BLaER1 treated with 17β-estradiol and CSF1 and Interleukin-3, amounts not matched to agents 10 nM and 100 nM (cell line): ENCODE results near the gene ECT2.
"Not testable (repeated sequence)": the region's sequence is repeated elsewhere in the genome, so short reads cannot be mapped to it uniquely, and the experiment has no call there.

Source experiments
- H3K27ac ChIP-seq, 11 experiments: shearing (Covaris generic); formaldehyde crosslinking; 2 replicates each; pipeline ENCODE4 v1.8.1; 2022
- H3K27me3 ChIP-seq, 11 experiments: shearing (Covaris generic); formaldehyde crosslinking; 2 replicates each; pipeline ENCODE4 v1.8.1; 2022
- H3K36me3 ChIP-seq, 11 experiments: shearing (Covaris generic); formaldehyde crosslinking; 2 replicates each; pipeline ENCODE4 v1.8.1; 2022
- H3K4me1 ChIP-seq, 10 experiments: shearing (Covaris generic); formaldehyde crosslinking; 2 replicates each; pipeline ENCODE4 v1.8.1; 2022
- H3K4me2 ChIP-seq, 11 experiments: shearing (Covaris generic); formaldehyde crosslinking; 2 replicates each; pipeline ENCODE4 v1.8.1; 2022
- H3K4me3 ChIP-seq, 10 experiments: shearing (Covaris generic); formaldehyde crosslinking; 2 replicates each; pipeline ENCODE4 v1.8.1; 2022
- H3K9ac ChIP-seq, 11 experiments: shearing (Covaris generic); formaldehyde crosslinking; 2 replicates each; pipeline ENCODE4 v1.8.1; 2022
- H3K9me3 ChIP-seq, 11 experiments: shearing (Covaris generic); formaldehyde crosslinking; replicated peaks in 1 of 11; 2 replicates each; pipeline ENCODE4 v1.8.1; 2022
- H4K20me1 ChIP-seq, 11 experiments: shearing (Covaris generic); formaldehyde crosslinking; 2 replicates each; pipeline ENCODE4 v1.8.1; 2022
- Cebpa-rat ChIP-seq, 11 experiments: shearing (Covaris generic); IDR thresholded peaks; 2 replicates each; pipeline ENCODE4 v1.8.1; 2022

ECT2 gene

GRCh38 chr3:172750368-172751174, at the start of gene ECT2:
Gene ECT2, plus strand, starts transcription at chr3:172750726. Its CDS starts 3,805 bp downstream, at chr3:172754531.
- Histone ChIP-seq H3K4me3 (peak within 1 kb of the TSS; percentile 75 to 98 (median 94)), H4K20me1 (no peaks in the 10 kb centered on the region), H3K9me3 (no peaks in the 10 kb centered on the region; a peak in 1 of 22 replicates), H3K4me1 (peaks cover 10 to 27% (median 22%) of the 10 kb centered on the region in 10 experiments; a peak in 19 of 20 replicates), H3K27ac (peak within 1 kb of the TSS; percentile 68 to 97 (median 87)), H3K36me3 (peaks cover 2 to 32% (median 20%) of the 10 kb centered on the region in 11 experiments; a peak in 20 of 22 replicates), H3K9ac (peak within 1 kb of the TSS; percentile 82 to 96 (median 90)), H3K27me3 (no peaks in the 10 kb centered on the region), H3K4me2 (peak within 1 kb of the TSS; percentile 74 to 92 (median 84))
- TF ChIP-seq Cebpa-rat (IDR thresholded peaks at IDR 0.05): no peak

- Histone ChIP-seq H3K4me3 (no peak overlapping the region), H3K9ac (no peak overlapping the region), H3K27ac (no peak overlapping the region), H3K36me3 (no peaks in the 10 kb centered on the region; a peak in 1 of 22 replicates), H3K4me2 (no peak overlapping the region), H3K9me3 (no peaks in the 10 kb centered on the region), H3K4me1 (peaks cover 0 to 40% (median 0%) of the 10 kb centered on the region in 10 experiments; a peak in 7 of 20 replicates), H3K27me3 (no peaks in the 10 kb centered on the region), H4K20me1 (no peaks in the 10 kb centered on the region)
- TF ChIP-seq Cebpa-rat (IDR thresholded peaks at IDR 0.05): no peak
Measured at GRCh38 chr3:172700936-172701455, 49.5 kb upstream of the ECT2 start.

DNA sequence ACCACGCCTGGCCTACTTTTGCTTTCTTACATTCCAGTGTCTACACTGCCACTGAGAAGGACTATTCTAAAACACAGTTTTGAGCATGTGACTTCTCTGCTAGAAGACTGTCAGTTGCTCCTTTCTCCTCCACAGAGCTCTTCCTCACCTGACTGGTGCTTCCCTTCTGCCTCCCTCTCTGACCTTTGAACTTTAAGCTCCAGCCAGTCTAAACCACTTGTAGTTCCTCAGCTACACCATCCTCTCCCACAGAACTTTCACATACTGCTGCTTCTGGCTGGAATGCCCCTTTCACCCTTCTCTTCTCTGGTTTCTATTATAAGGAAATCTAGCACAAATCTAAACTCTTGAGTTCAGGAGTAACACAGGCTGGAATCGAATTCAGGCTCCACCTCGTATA, 48.8 kb upstream of the ECT2 start:
- Histone ChIP-seq H3K27me3 (no peaks in the 10 kb centered on the region), H3K4me1 (peaks cover 0 to 40% (median 0%) of the 10 kb centered on the region in 10 experiments; a peak in 7 of 20 replicates), H3K36me3 (no peaks in the 10 kb centered on the region; a peak in 1 of 22 replicates), H3K9me3 (no peaks in the 10 kb centered on the region), H3K4me2 (peak overlapping the region in 1 of 11 experiments; percentile 21; a peak in 2 of 22 replicates), H3K27ac (no peak overlapping the region), H3K9ac (no peak overlapping the region), H4K20me1 (no peaks in the 10 kb centered on the region), H3K4me3 (no peak overlapping the region)
- TF ChIP-seq Cebpa-rat (IDR thresholded peaks at IDR 0.05): no peak

GRCh38 chr3:172702256-172702655, 48.3 kb upstream of the ECT2 start:
- no peak for TF ChIP-seq Cebpa-rat (IDR thresholded peaks at IDR 0.05)
- no peak overlapping the region for H3K9ac ChIP-seq
- H3K9me3 ChIP-seq: no peaks in the 10 kb centered on the region
- H4K20me1 ChIP-seq: no peaks in the 10 kb centered on the region
- H3K27ac ChIP-seq: no peak overlapping the region
- no peak overlapping the region for H3K4me3 ChIP-seq
- no peaks in the 10 kb centered on the region; a peak in 1 of 22 replicates for H3K36me3 ChIP-seq
- H3K4me2 ChIP-seq: no peak overlapping the region
- H3K4me1 ChIP-seq: peaks cover 0 to 42% (median 0%) of the 10 kb centered on the region in 10 experiments; a peak in 7 of 20 replicates
- no peaks in the 10 kb centered on the region for H3K27me3 ChIP-seq

DNA sequence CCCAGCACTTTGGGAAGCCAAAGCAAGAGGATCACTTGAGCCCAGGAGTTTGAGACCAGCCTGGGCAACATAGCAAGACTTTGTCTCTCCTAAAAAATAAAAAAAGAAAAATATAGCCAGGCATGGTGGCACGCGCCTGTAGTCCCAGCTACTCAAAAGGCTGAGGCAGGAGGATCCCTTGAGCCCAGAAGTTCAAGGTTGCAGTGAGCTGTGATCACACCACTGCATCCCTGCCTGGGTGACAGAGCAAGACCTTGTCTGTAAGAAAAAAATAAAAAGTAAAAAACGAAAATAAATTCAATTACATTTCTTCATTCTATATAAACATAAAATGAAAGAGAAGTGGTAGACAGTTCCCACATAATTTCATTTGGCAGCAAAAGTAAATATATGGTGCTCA, 47.8 kb upstream of the ECT2 start:
- H3K4me1 ChIP-seq: peaks cover 0 to 41% (median 0%) of the 10 kb centered on the region in 10 experiments; a peak in 7 of 20 replicates
- H3K9me3 ChIP-seq, H3K4me3 ChIP-seq, H4K20me1 ChIP-seq, H3K36me3 ChIP-seq, H3K27me3 ChIP-seq, H3K27ac ChIP-seq, H3K9ac ChIP-seq, H3K4me2 ChIP-seq: not testable (repeated sequence)

GRCh38 chr3:172704001-172704400, 46.5 kb upstream of the ECT2 start:
- Histone ChIP-seq H3K4me2 (no peak overlapping the region), H3K27ac (no peak overlapping the region), H3K27me3 (no peaks in the 10 kb centered on the region), H3K36me3 (no peaks in the 10 kb centered on the region; a peak in 1 of 22 replicates), H3K4me1 (peaks cover 0 to 32% (median 0%) of the 10 kb centered on the region in 10 experiments; a peak in 7 of 20 replicates), H3K9me3 (no peaks in the 10 kb centered on the region), H3K4me3 (no peak overlapping the region), H4K20me1 (no peaks in the 10 kb centered on the region), H3K9ac (no peak overlapping the region)
- TF ChIP-seq Cebpa-rat (IDR thresholded peaks at IDR 0.05): no peak

GRCh38 chr3:172705170-172705569, 45.4 kb upstream of the ECT2 start:
- H3K4me2 ChIP-seq: no peak overlapping the region
- no peaks in the 10 kb centered on the region for H3K36me3 ChIP-seq
- no peak overlapping the region for H3K27ac ChIP-seq
- H3K4me1 ChIP-seq: peaks cover 6 to 32% (median 9%) of the 10 kb centered on the region in 10 experiments
- H3K27me3 ChIP-seq: no peaks in the 10 kb centered on the region
- no peaks in the 10 kb centered on the region for H3K9me3 ChIP-seq
- H3K9ac ChIP-seq: no peak overlapping the region
- TF ChIP-seq Cebpa-rat (IDR thresholded peaks at IDR 0.05): no peak
- H3K4me3 ChIP-seq: no peak overlapping the region
- no peaks in the 10 kb centered on the region for H4K20me1 ChIP-seq

DNA sequence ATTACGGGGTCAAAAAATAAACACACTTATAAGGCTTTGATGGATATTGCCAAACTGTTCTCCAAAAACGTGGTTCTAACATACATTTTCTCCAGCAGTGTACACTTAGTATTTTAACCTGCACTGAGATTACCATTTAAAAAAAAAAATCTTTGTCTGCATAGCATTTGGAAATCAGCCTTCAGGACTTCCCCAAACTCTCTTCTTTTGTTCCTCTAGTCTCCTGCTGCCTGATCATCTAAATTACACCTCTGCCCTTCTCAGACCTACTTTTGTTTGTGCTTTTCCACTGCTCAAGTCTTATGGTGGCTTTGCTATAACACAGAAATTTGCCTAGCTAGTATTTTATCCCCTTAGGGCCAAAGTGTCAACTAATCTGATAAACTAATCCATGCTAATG, 43.5 kb upstream of the ECT2 start:
- peaks cover 12 to 28% (median 18%) of the 10 kb centered on the region in 10 experiments for H3K4me1 ChIP-seq
- H3K36me3 ChIP-seq: no peaks in the 10 kb centered on the region
- no peak overlapping the region for H3K4me3 ChIP-seq
- no peak overlapping the region for H3K27ac ChIP-seq
- no peaks in the 10 kb centered on the region for H4K20me1 ChIP-seq
- H3K27me3 ChIP-seq: no peaks in the 10 kb centered on the region
- no peak overlapping the region; a peak in 1 of 22 replicates for H3K4me2 ChIP-seq
- H3K9me3 ChIP-seq: no peaks in the 10 kb centered on the region
- no peak overlapping the region for H3K9ac ChIP-seq
- no peak for TF ChIP-seq Cebpa-rat (IDR thresholded peaks at IDR 0.05)

- H3K36me3 ChIP-seq: no peaks in the 10 kb centered on the region
- no peak for TF ChIP-seq Cebpa-rat (IDR thresholded peaks at IDR 0.05)
- no peak overlapping the region for H3K4me3 ChIP-seq
- H3K4me2 ChIP-seq: no peak overlapping the region
- H3K9ac ChIP-seq: no peak overlapping the region
- peaks cover 12 to 28% (median 18%) of the 10 kb centered on the region in 10 experiments for H3K4me1 ChIP-seq
- no peaks in the 10 kb centered on the region for H3K27me3 ChIP-seq
- H4K20me1 ChIP-seq: no peaks in the 10 kb centered on the region
- no peaks in the 10 kb centered on the region for H3K9me3 ChIP-seq
- H3K27ac ChIP-seq: no peak overlapping the region
Measured at GRCh38 chr3:172707967-172708366, 42.6 kb upstream of the ECT2 start.
